Mammary epithelial cell (primary cell): ENCODE measurements around the gene MRPL9.

Source experiments
- CTCF ChIP-seq, 2 donors: IDR thresholded peaks in 1 of 2; conservative IDR thresholded peaks in 1 of 2; 2 replicates each; pipeline ENCODE4 v1.5.1; 2011 to 2012; ENCODE audit warnings: inconsistent platforms in 2 of 2, low read length in 2 of 2, mild to moderate bottlenecking in 2 of 2, control low read depth in 1 of 2, low read depth in 1 of 2; ENCODE audit not compliant: insufficient read depth in 1 of 2; ENCODE audit errors: extremely low read depth in 1 of 2
- EZH2 ChIP-seq: IDR thresholded peaks from 2 replicates; pipeline ENCODE4 v1.6.1; 2012; ENCODE audit warnings: low read length, inconsistent platforms, borderline replicate concordance

DNA sequence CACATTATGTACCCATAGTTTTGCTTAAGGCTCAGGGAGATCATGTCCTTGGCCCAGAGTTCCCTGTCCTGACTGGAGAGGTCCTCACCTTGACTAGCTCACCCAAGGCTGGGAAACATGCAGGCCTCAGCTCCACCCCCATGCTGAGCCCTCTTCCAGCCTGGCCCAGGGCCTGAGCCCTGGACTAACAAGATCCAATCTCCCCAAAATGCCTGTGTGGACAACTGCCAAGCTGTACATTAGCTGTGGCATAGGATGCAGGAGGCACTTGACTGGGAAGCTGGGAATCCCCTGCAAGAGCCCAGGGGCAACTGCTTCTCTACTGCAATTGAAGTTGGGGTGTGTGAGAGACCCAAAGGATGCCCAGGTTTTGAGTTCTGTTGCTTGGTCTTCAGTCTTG, 39.9 kb upstream of the MRPL9 start:
- TF ChIP-seq CTCF (conservative IDR thresholded peaks at IDR 0.05 in 1 of 2, IDR thresholded peaks at IDR 0.05 in 1 of 2; ENCODE audit: extremely low read depth in 1 of 2, insufficient read depth in 1 of 2, low read depth in 1 of 2, low read length in 2 of 2): no peak
- TF ChIP-seq EZH2: no peak
